GM23248 (cell line): Measurements from ENCODE around the gene SHROOM3.

Experiments used
- EZH2 ChIP-seq: fragments of 200-600 bp; sonication (generic); IDR thresholded peaks from 2 replicates; pipeline ENCODE4 v1.6.1; 2018; ENCODE audit warnings: antibody characterized with exemption, mild to moderate bottlenecking; ENCODE audit not compliant: insufficient read depth, poor library complexity, severe bottlenecking
- EZH2phosphoT487 ChIP-seq: fragments of 200-600 bp; sonication (generic); IDR thresholded peaks from 2 replicates; pipeline ENCODE4 v1.6.1; 2018; ENCODE audit warnings: antibody characterized with exemption, moderate library complexity, mild to moderate bottlenecking, low read depth; ENCODE audit not compliant: insufficient read depth

DNA sequence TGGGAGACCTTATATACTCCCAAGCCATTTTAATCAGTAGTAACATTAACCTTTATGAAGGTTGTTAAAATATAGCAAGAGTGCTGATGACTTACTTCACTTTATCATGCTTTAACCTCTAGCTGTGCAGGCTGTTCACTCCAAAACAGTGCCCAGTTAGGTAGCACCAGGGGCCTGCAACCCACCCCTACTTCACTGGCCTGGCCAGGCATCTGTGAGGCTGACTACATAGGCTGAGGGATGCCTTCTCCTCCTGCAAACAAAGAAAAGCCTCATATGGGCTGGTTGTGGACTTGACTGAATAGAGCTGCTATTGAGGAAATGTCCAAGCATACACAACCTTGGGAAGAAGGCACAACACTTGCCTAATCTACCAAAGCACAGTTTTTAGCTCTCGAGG lies 172.8 kb downstream of the SHROOM3 start:
- TF ChIP-seq EZH2phosphoT487: no peak
- TF ChIP-seq EZH2: no peak
